Measurements from ENCODE around the gene BDKRB2.

GRCh38 chr14:96191353-96191752 lies 13.3 kb upstream of the BDKRB2 start:
- TF ChIP-seq, protein P1, sequence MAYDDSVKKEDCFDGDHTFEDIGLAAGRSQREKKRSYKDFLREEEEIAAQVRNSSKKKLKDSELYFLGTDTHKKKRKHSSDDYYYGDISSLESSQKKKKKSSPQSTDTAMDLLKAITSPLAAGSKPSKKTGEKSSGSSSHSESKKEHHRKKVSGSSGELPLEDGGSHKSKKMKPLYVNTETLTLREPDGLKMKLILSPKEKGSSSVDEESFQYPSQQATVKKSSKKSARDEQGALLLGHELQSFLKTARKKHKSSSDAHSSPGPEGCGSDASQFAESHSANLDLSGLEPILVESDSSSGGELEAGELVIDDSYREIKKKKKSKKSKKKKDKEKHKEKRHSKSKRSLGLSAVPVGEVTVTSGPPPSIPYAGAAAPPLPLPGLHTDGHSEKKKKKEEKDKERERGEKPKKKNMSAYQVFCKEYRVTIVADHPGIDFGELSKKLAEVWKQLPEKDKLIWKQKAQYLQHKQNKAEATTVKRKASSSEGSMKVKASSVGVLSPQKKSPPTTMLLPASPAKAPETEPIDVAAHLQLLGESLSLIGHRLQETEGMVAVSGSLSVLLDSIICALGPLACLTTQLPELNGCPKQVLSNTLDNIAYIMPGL (CRISPR knock-in tag; IDR thresholded peaks at IDR 0.05; ENCODE audit: borderline replicate concordance in 1 of 2, low read depth in 1 of 2): no peak
- TF ChIP-seq, protein P2, sequence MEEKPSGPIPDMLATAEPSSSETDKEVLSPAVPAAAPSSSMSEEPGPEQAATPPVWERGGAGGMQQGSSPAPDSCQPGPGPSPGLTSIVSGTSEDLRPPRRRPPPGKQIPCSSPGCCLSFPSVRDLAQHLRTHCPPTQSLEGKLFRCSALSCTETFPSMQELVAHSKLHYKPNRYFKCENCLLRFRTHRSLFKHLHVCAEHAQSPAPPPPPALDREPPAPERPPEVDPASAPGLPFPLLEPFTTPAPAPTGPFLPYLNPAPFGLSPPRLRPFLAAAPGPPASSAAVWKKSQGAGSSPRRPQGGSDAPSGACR (CRISPR knock-in tag; IDR thresholded peaks at IDR 0.05): no peak
- TF ChIP-seq TCF12 (IDR thresholded peaks at IDR 0.05): no peak
- TF ChIP-seq TCF12 (CRISPR knock-in tag; IDR thresholded peaks at IDR 0.05): no peak
- TF ChIP-seq CAMTA2 (CRISPR knock-in tag; IDR thresholded peaks at IDR 0.05; ENCODE audit: borderline replicate concordance): no peak
- TF ChIP-seq, protein P3, sequence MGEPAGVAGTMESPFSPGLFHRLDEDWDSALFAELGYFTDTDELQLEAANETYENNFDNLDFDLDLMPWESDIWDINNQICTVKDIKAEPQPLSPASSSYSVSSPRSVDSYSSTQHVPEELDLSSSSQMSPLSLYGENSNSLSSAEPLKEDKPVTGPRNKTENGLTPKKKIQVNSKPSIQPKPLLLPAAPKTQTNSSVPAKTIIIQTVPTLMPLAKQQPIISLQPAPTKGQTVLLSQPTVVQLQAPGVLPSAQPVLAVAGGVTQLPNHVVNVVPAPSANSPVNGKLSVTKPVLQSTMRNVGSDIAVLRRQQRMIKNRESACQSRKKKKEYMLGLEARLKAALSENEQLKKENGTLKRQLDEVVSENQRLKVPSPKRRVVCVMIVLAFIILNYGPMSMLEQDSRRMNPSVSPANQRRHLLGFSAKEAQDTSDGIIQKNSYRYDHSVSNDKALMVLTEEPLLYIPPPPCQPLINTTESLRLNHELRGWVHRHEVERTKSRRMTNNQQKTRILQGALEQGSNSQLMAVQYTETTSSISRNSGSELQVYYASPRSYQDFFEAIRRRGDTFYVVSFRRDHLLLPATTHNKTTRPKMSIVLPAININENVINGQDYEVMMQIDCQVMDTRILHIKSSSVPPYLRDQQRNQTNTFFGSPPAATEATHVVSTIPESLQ (CRISPR knock-in tag; conservative IDR thresholded peaks at IDR 0.05): no peak
- TF ChIP-seq MAFK (conservative IDR thresholded peaks at IDR 0.05 in 1 of 2, IDR thresholded peaks at IDR 0.05 in 1 of 2; ENCODE audit: low read length in 2 of 2): no peak
- no peak for TF ChIP-seq SAP130 (CRISPR knock-in tag; IDR thresholded peaks at IDR 0.05; ENCODE audit: low read depth)
- no peak for TF ChIP-seq ARID5B (CRISPR knock-in tag; IDR thresholded peaks at IDR 0.05)
